GM23248 (cell line): ENCODE data around the gene SLC19A1. TPM values are rescaled to one million over a fixed set of nuclear protein-coding genes. Genes with fewer than 3 reads are reported as not detected.

Source experiments
- DNase-seq: peaks from one replicate; pipeline ENCODE4 v3.0.0-alpha.2; 2015
- H2AFZ ChIP-seq: fragments of 200-600 bp; sonication (generic); 2 replicates; pipeline ENCODE4 v1.6.1; 2016; ENCODE audit warnings: antibody characterized with exemption
- H3F3A ChIP-seq: fragments of 200-600 bp; sonication (generic); 2 replicates; pipeline ENCODE4 v1.6.1; 2016; ENCODE audit warnings: mild to moderate bottlenecking, antibody characterized with exemption, mixed run types; ENCODE audit not compliant: insufficient read depth
- H3K27ac ChIP-seq: fragments of 200-600 bp; sonication (generic); 2 replicates; pipeline ENCODE4 v1.5.1; 2016; ENCODE audit warnings: mild to moderate bottlenecking
- H3K27me3 ChIP-seq: fragments of 200-600 bp; sonication (generic); replicated peaks from 2 replicates; pipeline ENCODE4 v1.6.1; 2016; ENCODE audit warnings: mild to moderate bottlenecking; ENCODE audit not compliant: insufficient read depth
- H3K36me3 ChIP-seq: fragments of 200-600 bp; sonication (generic); 2 replicates; pipeline ENCODE4 v1.6.1; 2016; ENCODE audit warnings: low read depth, mild to moderate bottlenecking
- H3K4me1 ChIP-seq: fragments of 200-600 bp; sonication (generic); 2 replicates; pipeline ENCODE4 v1.6.1; 2016; ENCODE audit warnings: mild to moderate bottlenecking; ENCODE audit not compliant: insufficient read depth
- H3K4me2 ChIP-seq: fragments of 200-600 bp; sonication (generic); one replicate; pipeline ENCODE4 v1.6.1; 2016; ENCODE audit warnings: mild to moderate bottlenecking; ENCODE audit not compliant: unreplicated experiment
- H3K4me3 ChIP-seq: fragments of 200-600 bp; sonication (generic); 2 replicates; pipeline ENCODE4 v1.5.1; 2016; ENCODE audit warnings: mild to moderate bottlenecking
- H3K79me2 ChIP-seq: fragments of 200-600 bp; sonication (generic); 2 replicates; pipeline ENCODE4 v1.6.1; 2016; ENCODE audit warnings: mild to moderate bottlenecking; ENCODE audit not compliant: insufficient read depth
- H3K9ac ChIP-seq: fragments of 200-600 bp; sonication (generic); 2 replicates; pipeline ENCODE4 v1.6.1; 2016; ENCODE audit warnings: mild to moderate bottlenecking
- H3K9me2 ChIP-seq: fragments of 200-600 bp; sonication (generic); 2 replicates; pipeline ENCODE4 v1.6.1; 2016; ENCODE audit warnings: mixed run types, mild to moderate bottlenecking, moderate library complexity; ENCODE audit not compliant: insufficient read depth
- H3K9me3 ChIP-seq: fragments of 200-600 bp; sonication (generic); one replicate; pipeline ENCODE4 v1.6.1; 2017; ENCODE audit warnings: low read depth
- H4K20me1 ChIP-seq: fragments of 200-600 bp; sonication (generic); 2 replicates; pipeline ENCODE4 v1.6.0; 2016; ENCODE audit not compliant: insufficient read depth
- EZH2 ChIP-seq: fragments of 200-600 bp; sonication (generic); IDR thresholded peaks from 2 replicates; pipeline ENCODE4 v1.6.1; 2018; ENCODE audit warnings: antibody characterized with exemption, mild to moderate bottlenecking; ENCODE audit not compliant: insufficient read depth, poor library complexity, severe bottlenecking
- EZH2phosphoT487 ChIP-seq: fragments of 200-600 bp; sonication (generic); IDR thresholded peaks from 2 replicates; pipeline ENCODE4 v1.6.1; 2018; ENCODE audit warnings: antibody characterized with exemption, moderate library complexity, mild to moderate bottlenecking, low read depth; ENCODE audit not compliant: insufficient read depth
- WGBS, 2 experiments: methylation state at CpG; one replicate each; pipeline ENCODE4 v1.1.6; 2015 to 2017; ENCODE audit warnings: low lambda C conversion rate in 2 of 2, low coverage in 1 of 2; ENCODE audit errors: missing lambda C conversion rate in 2 of 2; 5-methylcytosine and 5-hydroxymethylcytosine counted together
- in situ Hi-C: fragments of 300-500 bp; cut with MboI; formaldehyde crosslinking; loops from 2 replicates; pipeline ENCODE4 v1.15.0; 2020
- polyA plus RNA-seq: library from polyadenylated mRNA; unstranded; fragments of >200 nt; fragmentation: Nextera tagmentation; extraction: Ambion mirVana; gene quantifications from 2 replicates; pipeline ENCODE4 v1.2.1, GENCODE V29; 2016
- total RNA-seq: library from RNA; depleted of rRNA; stranded (reverse); fragments of >200 nt; shearing (Covaris generic); gene quantifications from 2 replicates; pipeline ENCODE4 v1.2.3, GENCODE V29; 2014

SLC19A1 gene
- total and polyA plus RNA-seq, 2 experiments from 2014 or later, result 7.8 to 8.4 TPM

DNA sequence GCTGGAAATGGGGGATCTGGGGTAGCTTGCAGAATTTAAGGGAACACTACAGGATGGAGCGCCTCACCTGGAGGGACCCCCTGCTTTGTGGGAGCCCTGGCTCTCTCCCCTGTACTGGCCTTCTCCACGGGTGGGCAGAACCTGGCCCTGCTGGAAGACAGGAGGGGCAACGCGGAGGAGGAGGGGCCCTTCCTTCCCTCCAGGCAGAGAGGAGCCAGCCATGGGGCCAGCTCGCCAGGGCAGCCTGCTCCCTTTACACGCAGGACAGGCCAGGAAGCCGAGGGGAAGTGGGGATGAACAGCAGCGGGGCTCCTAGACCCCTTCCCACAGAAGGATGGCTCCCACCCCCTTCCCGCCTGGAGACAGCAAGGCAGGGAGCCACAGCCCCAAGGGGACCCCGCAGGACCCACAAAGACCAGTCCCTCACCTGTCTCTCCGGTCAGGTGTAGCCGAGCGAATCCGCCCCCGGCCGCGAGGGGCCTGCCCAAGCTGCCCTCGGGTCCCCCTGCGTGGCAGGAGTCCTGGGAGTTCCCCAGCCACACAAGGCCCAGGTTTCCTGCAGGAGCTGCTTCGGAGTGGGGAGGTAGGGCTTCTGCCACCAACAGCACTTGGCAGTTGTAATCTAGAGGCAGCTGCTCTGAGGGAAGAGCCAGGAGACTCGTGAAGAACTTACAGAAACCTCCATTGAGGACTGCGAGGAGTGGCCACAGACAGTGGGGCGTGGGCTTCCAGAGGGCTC, 1.6 kb upstream of the SLC19A1 start:
- Histone ChIP-seq H3K9ac (no peak overlapping the region), H3K9me3 (no peaks in the 10 kb centered on the region), H4K20me1 (no peaks in the 10 kb centered on the region), H3K36me3 (no peaks in the 10 kb centered on the region), H3K27ac (no peak overlapping the region), H3K4me3 (no peak overlapping the region), H2AFZ (no peak overlapping the region), H3K79me2 (no peaks in the 10 kb centered on the region), H3K4me1 (no peaks in the 10 kb centered on the region), H3K4me2 (no peak overlapping the region), H3F3A (no peaks in the 10 kb centered on the region), H3K9me2 (no peaks in the 10 kb centered on the region), H3K27me3 (no peaks in the 10 kb centered on the region)
- no peak for TF ChIP-seq EZH2phosphoT487
- no peak for TF ChIP-seq EZH2
- WGBS, 2 experiments, result 82 to 84% methylated on average over 22 to 23 of the region's 23 CpGs
- no peak for DNase-seq
- in situ Hi-C loops, result no loop called here

DNA sequence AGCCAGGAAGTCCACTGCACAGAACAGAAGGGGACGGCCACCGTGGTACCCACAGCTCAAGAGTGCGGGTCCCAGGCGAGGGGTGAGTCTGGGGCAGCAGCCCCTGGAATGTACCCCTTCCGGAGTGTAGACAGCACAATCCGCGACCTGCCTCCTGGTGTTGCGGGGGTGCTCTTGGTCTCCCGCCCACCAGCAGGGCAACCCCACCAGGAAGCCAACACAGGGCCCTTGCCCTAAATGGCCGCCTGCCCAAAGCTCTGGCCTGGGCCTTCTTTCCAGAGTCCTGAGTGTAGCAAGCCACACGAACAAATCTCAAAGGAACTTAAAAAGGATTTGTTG, 1.1 kb upstream of the SLC19A1 start:
- Histone ChIP-seq H3K9me3 (no peaks in the 10 kb centered on the region), H3K36me3 (no peaks in the 10 kb centered on the region), H3K79me2 (no peaks in the 10 kb centered on the region), H3K9ac (no peak overlapping the region), H3K4me2 (no peak overlapping the region), H3K27me3 (no peaks in the 10 kb centered on the region), H3K4me1 (no peaks in the 10 kb centered on the region), H3F3A (no peaks in the 10 kb centered on the region), H2AFZ (no peak overlapping the region), H3K4me3 (no peak overlapping the region), H3K27ac (no peak overlapping the region), H4K20me1 (no peaks in the 10 kb centered on the region), H3K9me2 (no peaks in the 10 kb centered on the region)
- no peak for DNase-seq
- 81 to 84% methylated on average over 11 of the region's 11 CpGs for WGBS, 2 experiments
- TF ChIP-seq EZH2phosphoT487 (no peak), EZH2 (no peak)
- in situ Hi-C loops, result no loop called here

DNA sequence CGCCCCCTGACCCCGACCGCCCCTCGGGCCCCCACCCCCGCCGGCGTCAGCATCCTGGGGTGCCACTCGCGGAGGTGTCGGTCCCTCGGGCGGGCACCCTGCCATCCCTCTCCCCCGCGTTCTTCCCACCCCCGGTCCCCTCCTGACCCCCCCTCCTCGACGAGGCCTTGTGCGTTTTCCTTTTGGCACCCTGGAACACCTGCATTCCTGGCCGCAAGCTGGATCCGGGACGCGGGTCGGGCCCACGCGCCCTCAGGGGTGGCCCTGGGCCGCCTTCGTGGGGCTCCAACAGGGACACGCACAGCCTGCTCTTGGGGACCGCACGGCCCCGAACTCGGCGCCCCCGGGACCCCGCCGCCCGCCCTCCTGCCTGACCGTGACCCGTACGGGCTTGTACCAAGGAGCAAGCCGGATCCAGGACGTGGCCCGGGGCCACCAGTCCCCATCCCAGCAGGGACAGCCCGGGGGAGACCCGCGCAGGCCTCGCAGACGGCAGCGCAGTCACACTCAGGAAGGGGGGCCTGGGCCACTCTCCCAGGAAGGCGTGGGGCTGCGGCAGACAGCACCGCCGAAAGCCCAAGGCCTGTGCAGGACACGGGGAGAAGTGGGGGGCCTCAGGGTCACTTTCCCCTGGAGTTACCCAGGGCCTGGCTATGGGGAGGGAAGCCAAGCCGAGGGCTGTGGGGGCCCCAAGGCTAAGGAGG, 579 bp upstream of the SLC19A1 start:
- no peaks in the 10 kb centered on the region for H3F3A ChIP-seq
- no peaks in the 10 kb centered on the region for H3K27me3 ChIP-seq
- peak overlapping the region; percentile 76 for H3K9ac ChIP-seq
- H2AFZ ChIP-seq, result peak overlapping the region; percentile 41; the same call in 1 of the 2 replicates
- H3K4me2 ChIP-seq, result peak overlapping the region; percentile 63
- 25 to 37% methylated on average over 31 to 44 of the region's 55 CpGs for WGBS, 2 experiments
- no peaks in the 10 kb centered on the region for H3K36me3 ChIP-seq
- in situ Hi-C loops, result no loop called here
- no peaks in the 10 kb centered on the region for H3K9me2 ChIP-seq
- no peaks in the 10 kb centered on the region for H3K79me2 ChIP-seq
- H3K9me3 ChIP-seq, result no peaks in the 10 kb centered on the region
- TF ChIP-seq EZH2 (no peak), EZH2phosphoT487 (no peak)
- H3K27ac ChIP-seq, result no peak overlapping the region
- H3K4me1 ChIP-seq, result no peaks in the 10 kb centered on the region
- no peaks in the 10 kb centered on the region for H4K20me1 ChIP-seq
- DNase-seq, result peak; percentile 19
- peak overlapping the region; percentile 74 for H3K4me3 ChIP-seq

DNA sequence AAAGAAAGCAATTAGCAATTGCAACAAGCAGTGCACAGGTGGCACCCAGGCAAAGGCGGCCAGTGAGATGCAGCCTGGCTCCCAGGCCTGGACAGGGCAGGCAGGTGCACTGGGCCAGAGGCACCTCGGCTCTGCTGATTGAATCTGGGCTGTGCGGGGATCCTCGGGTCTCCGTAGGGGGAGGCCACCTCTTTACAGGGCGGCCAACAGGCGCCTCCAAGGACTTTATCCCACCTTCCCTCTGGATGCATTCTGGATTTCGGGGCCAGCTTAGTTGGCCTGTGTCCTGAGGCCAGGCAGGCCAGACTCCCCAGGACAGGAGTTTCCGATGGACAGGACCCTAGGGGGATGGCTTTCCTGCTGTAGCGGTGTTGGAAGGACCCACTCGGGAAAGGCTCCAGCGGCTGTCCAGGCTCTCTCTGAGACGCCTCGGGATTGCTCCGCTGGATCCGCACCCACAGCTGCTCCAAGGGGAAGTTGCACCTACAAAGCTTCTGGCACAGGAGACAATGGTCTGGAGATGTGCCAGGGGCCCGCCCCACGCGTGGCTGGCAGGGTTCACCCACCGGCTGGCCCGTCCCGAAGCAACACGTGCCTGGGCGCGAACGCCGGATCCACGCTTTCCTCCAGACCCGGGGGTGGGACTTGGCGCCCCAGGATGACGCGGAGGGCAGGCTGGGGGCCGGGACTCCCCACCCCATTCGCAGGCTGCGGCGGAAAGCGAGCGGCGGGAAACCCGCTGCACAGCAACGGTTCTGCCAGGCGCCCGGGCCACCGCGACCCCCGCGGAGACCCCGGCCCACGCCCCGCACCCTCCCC, 810 bp downstream of the SLC19A1 start:
- peak overlapping the region; percentile 37 for H3K4me2 ChIP-seq
- 25 to 26% methylated on average over 32 to 34 of the region's 50 CpGs for WGBS, 2 experiments
- H3K4me1 ChIP-seq, result no peaks in the 10 kb centered on the region
- H3K36me3 ChIP-seq, result no peaks in the 10 kb centered on the region
- no peaks in the 10 kb centered on the region for H3F3A ChIP-seq
- in situ Hi-C loops, result no loop called here
- no peaks in the 10 kb centered on the region for H4K20me1 ChIP-seq
- peak overlapping the region; percentile 45 for H2AFZ ChIP-seq
- H3K4me3 ChIP-seq, result peak overlapping the region; percentile 74
- no peaks in the 10 kb centered on the region for H3K9me2 ChIP-seq
- no peaks in the 10 kb centered on the region for H3K79me2 ChIP-seq
- no peaks in the 10 kb centered on the region for H3K27me3 ChIP-seq
- TF ChIP-seq EZH2phosphoT487, result no peak
- TF ChIP-seq EZH2, result no peak
- peak; percentile 74 for DNase-seq
- H3K27ac ChIP-seq, result no peak overlapping the region
- no peaks in the 10 kb centered on the region for H3K9me3 ChIP-seq
- H3K9ac ChIP-seq, result peak overlapping the region; percentile 76
